ENCODE results near the gene EGFR. TPM values are rescaled to one million over a fixed set of nuclear protein-coding genes. Genes with fewer than 3 reads are reported as not detected.

Gene EGFR
- 10 to 100 TPM; 54.8 to 56.7 TPM for total RNA-seq

- Histone ChIP-seq H3K9me3 (no peaks in the 10 kb centered on the region), H3K4me3 (peak within 1 kb of the TSS; percentile 86), H3K27ac (peak within 1 kb of the TSS; percentile 93 to 95), H3K4me1 (ENCODE audit: control insufficient read depth in 1 of 2, low read depth in 2 of 2) (peaks cover 10 to 57% of the 10 kb centered on the region in 2 donors), H3K36me3 (no peaks in the 10 kb centered on the region), H3K27me3 (replicated peaks; ENCODE audit: insufficient read depth) (no peaks in the 10 kb centered on the region)
- ATAC-seq (ENCODE audit: insufficient number of reproducible peaks, low FRiP score, low read depth) (peak; percentile 79), DNase-seq (ENCODE audit: low spot score) (peak; percentile 33)
- no peak for TF ChIP-seq CTCF (IDR thresholded peaks at IDR 0.05)
These were observed at the start of gene EGFR for GRCh38 chr7:55018361-55019190. TSS of gene EGFR (plus strand) at chr7:55019017. CDS start at chr7:55019278, 261 bp downstream.

DNA sequence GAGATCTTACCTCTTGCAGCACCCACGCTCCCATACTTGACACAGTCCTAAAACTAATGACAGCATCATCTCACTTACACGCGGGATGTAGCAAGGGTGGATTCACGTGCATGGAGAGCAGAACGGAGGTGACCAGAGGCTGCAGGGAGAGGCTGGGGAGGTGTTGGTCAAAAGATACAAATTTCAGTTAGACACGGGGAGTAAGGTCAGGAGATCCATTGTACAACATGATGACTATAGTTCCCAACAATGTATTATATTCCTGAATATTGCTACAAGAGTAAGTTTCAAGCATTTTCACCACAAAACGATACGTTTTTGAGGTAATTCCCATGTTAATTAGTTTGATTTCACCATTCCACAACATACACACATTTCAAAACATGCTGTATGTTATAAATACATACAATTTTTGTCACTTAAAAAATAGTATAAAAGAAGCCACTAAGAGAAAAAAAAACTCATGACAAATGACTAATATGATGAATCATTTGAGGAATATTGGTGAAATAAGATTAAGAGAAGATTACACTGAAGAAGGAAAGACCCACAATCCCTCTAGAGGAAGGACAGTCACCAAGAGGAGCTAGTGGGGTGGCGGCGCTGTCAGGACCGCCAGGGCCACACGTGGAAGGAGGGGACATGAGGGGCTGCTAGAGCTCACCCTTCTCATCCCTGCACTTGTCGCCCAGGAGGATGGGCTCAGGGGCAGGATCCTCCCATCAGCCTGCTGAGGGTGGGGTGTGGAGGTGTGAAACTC lies 49.4 kb upstream of the EGFR start:
- Histone ChIP-seq H3K27me3 (replicated peaks; ENCODE audit: insufficient read depth) (no peaks in the 10 kb centered on the region), H3K36me3 (no peaks in the 10 kb centered on the region), H3K4me3 (no peak overlapping the region), H3K4me1 (ENCODE audit: control insufficient read depth in 1 of 2, low read depth in 2 of 2) (no peaks in the 10 kb centered on the region), H3K9me3 (peaks cover 7% of the 10 kb centered on the region), H3K27ac (no peak overlapping the region)
- DNase-seq (ENCODE audit: low spot score) (no peak), ATAC-seq (ENCODE audit: insufficient number of reproducible peaks, low FRiP score, low read depth) (no peak)
- no peak for TF ChIP-seq CTCF (IDR thresholded peaks at IDR 0.05)

- ATAC-seq (ENCODE audit: insufficient number of reproducible peaks, low FRiP score, low read depth) = no peak
- DNase-seq (ENCODE audit: low spot score) = no peak
- Histone ChIP-seq H3K4me1 (ENCODE audit: control insufficient read depth in 1 of 2, low read depth in 2 of 2) (no peaks in the 10 kb centered on the region), H3K36me3 (no peaks in the 10 kb centered on the region), H3K27ac (no peak overlapping the region), H3K4me3 (no peak overlapping the region), H3K27me3 (replicated peaks; ENCODE audit: insufficient read depth) (no peaks in the 10 kb centered on the region), H3K9me3 (peaks cover 7% of the 10 kb centered on the region)
- TF ChIP-seq CTCF (IDR thresholded peaks at IDR 0.05) = no peak
These were observed 46.0 kb upstream of the EGFR start for GRCh38 chr7:54972733-54973294.

- no peak for ATAC-seq (ENCODE audit: insufficient number of reproducible peaks, low FRiP score, low read depth)
- Histone ChIP-seq H3K9me3 (no peaks in the 10 kb centered on the region), H3K4me1 (ENCODE audit: control insufficient read depth in 1 of 2, low read depth in 2 of 2) (no peaks in the 10 kb centered on the region), H3K4me3 (no peak overlapping the region), H3K27ac (no peak overlapping the region), H3K36me3 (no peaks in the 10 kb centered on the region), H3K27me3 (replicated peaks; ENCODE audit: insufficient read depth) (no peaks in the 10 kb centered on the region)
- no peak for DNase-seq (ENCODE audit: low spot score)
- TF ChIP-seq CTCF (IDR thresholded peaks at IDR 0.05) = no peak
These were observed 40.3 kb upstream of the EGFR start for GRCh38 chr7:54978364-54979116.

Data from thoracic aorta (tissue), 2 donors.